GM12878 (cell line): ENCODE measurements around the gene LMOD1. TPM values are rescaled to one million over a fixed set of nuclear protein-coding genes. Genes with fewer than 3 reads are reported as not detected.

ENCODE experiments used
- ATAC-seq: fragments of 200-7000 bp; cut with Tn5 transposase; 3 replicates; pipeline ENCODE4 v1.9.1; 2020; ENCODE audit warnings: mild to moderate bottlenecking, moderate library complexity
- BruUV-seq: library from RNA; stranded (reverse); fragments of 400-500 nt; replicated peaks from 2 replicates; lab custom pipeline; 2021; lab: Mats Ljungman, UMichigan
- CTCF ChIA-PET: fragments of 300-600 bp; sonication (Branson Sonifier 250); formaldehyde crosslinking; extraction: SDS; loops from one replicate; lab custom pipeline; 2021; ENCODE audit warnings: inconsistent platforms; lab: Yijun Ruan, JAX
- POLR2A ChIA-PET: fragments of 350-600 bp; formaldehyde crosslinking; extraction: SDS; loops from one replicate; lab custom pipeline; 2021; ENCODE audit warnings: inconsistent platforms; lab: Charles Lee
- RAD21 ChIA-PET: fragments of 300-600 bp; sonication (Branson Sonifier 250); formaldehyde crosslinking; loops from one replicate; lab custom pipeline; 2023; ENCODE audit warnings: antibody characterized with exemption; ENCODE audit not compliant: unreplicated experiment; lab: Charles Lee
- SMC1A ChIA-PET: fragments of 300-600 bp; sonication (Branson Sonifier 250); formaldehyde crosslinking; loops from one replicate; lab custom pipeline; 2023; ENCODE audit not compliant: unreplicated experiment, uncharacterized antibody; lab: Charles Lee
- DNase-seq: peaks from one replicate; pipeline ENCODE4 v3.0.0-alpha.2; 2011; ENCODE audit warnings: low read depth, low spot score
- FAIRE-seq: peaks from 3 replicates; lab custom pipeline; 2011; peaks lifted over from hg19 to GRCh38; lab: Jason Lieb, UNC
- H2AFZ ChIP-seq: 2 replicates; pipeline ENCODE4 v1.6.0; 2011; ENCODE audit warnings: low read depth, low read length, control low read depth; ENCODE audit not compliant: control insufficient read depth
- H3K27ac ChIP-seq: 2 replicates; pipeline ENCODE4 v1.5.1; 2011; ENCODE audit warnings: control low read depth; ENCODE audit not compliant: control insufficient read depth, insufficient read depth
- H3K27me3 ChIP-seq, 2 experiments: replicated peaks in 1 of 2; 2 replicates each; pipeline versions ENCODE4 v1.6.0 to v1.6.1; 2011; ENCODE audit warnings: low read length in 1 of 2; ENCODE audit not compliant: control insufficient read depth in 2 of 2, insufficient read depth in 2 of 2
- H3K36me3 ChIP-seq, 2 experiments: 2 replicates each; pipeline ENCODE4 v1.5.1; 2011; ENCODE audit warnings: low read length in 1 of 2; ENCODE audit not compliant: control insufficient read depth in 2 of 2, insufficient read depth in 2 of 2
- H3K4me1 ChIP-seq: 2 replicates; pipeline ENCODE4 v1.6.1; 2011; ENCODE audit warnings: mild to moderate bottlenecking, low read length, moderate library complexity, mixed read lengths; ENCODE audit not compliant: control insufficient read depth, insufficient read depth
- H3K4me2 ChIP-seq: 2 replicates; pipeline ENCODE4 v1.6.0; 2011; ENCODE audit warnings: control low read depth; ENCODE audit not compliant: control insufficient read depth, insufficient read depth
- H3K4me3 ChIP-seq: fragments of 200-600 bp; sonication (generic); 2 replicates; pipeline ENCODE4 v1.5.1; 2016
- H3K79me2 ChIP-seq: 2 replicates; pipeline ENCODE4 v1.6.0; 2011; ENCODE audit warnings: low read length; ENCODE audit not compliant: control insufficient read depth, insufficient read depth
- H3K9ac ChIP-seq: 2 replicates; pipeline ENCODE4 v1.8.0; 2011; ENCODE audit warnings: low read length, control low read depth, mixed read lengths; ENCODE audit not compliant: control insufficient read depth, insufficient read depth
- H3K9me3 ChIP-seq: replicated peaks from 3 replicates; pipeline ENCODE4 v1.5.1; 2011; ENCODE audit warnings: mild to moderate bottlenecking, low read length; ENCODE audit not compliant: control insufficient read depth, insufficient read depth
- H4K20me1 ChIP-seq: 2 replicates; pipeline ENCODE4 v1.6.0; 2011; ENCODE audit not compliant: control insufficient read depth, insufficient read depth
- JUNB ChIP-seq: IDR thresholded peaks from 2 replicates; pipeline ENCODE4 v1.6.1; 2016; ENCODE audit warnings: antibody characterized with exemption, mild to moderate bottlenecking
- KAT2A ChIP-seq: conservative IDR thresholded peaks from 2 replicates; pipeline ENCODE4 v1.6.1; 2011; ENCODE audit warnings: low read depth, low read length; ENCODE audit not compliant: control insufficient read depth
- POU2F2 ChIP-seq: IDR thresholded peaks from 3 replicates; pipeline ENCODE4 v1.6.1; 2011; ENCODE audit warnings: low read depth, mild to moderate bottlenecking, low read length, borderline replicate concordance
- SUPT20H ChIP-seq: IDR thresholded peaks from 2 replicates; pipeline ENCODE4 v1.6.1; 2011; ENCODE audit warnings: low read depth, mild to moderate bottlenecking, low read length, moderate library complexity, borderline replicate concordance; ENCODE audit not compliant: control insufficient read depth
- WGBS: methylation state at CpG from one replicate; pipeline ENCODE4 v1.1.6; 2016; ENCODE audit warnings: low lambda C conversion rate; ENCODE audit not compliant: insufficient replicate concordance, insufficient coverage; ENCODE audit errors: missing lambda C conversion rate; 5-methylcytosine and 5-hydroxymethylcytosine counted together
- in situ Hi-C: fragments of 300-500 bp; cut with MboI; formaldehyde crosslinking; loops from 9 replicates; pipeline ENCODE4 v1.14.3; 2018; ENCODE audit warnings: mixed read lengths
- intact Hi-C: fragments of 100-400 bp; cut with micrococcal nuclease; formaldehyde crosslinking; loops from one replicate; pipeline ENCODE4 v1.14.2; 2022; ENCODE audit not compliant: unreplicated experiment
- polyA plus RNA-seq, 11 experiments: library from polyadenylated mRNA; depleted of rRNA in 4 of 11; unstranded in 6 of 11; stranded (reverse) in 5 of 11; fragments of >200 nt; fragmentation: Nextera tagmentation in 4 of 11; fragmentation: Illumina TruSeq in 1 of 11; extraction: Ambion mirVana in 4 of 11; extraction: Trizol in 1 of 11; gene quantifications; 1 replicate in 1 of 11; 2 replicates in 10 of 11; pipeline versions ENCODE4 v1.2.1 to v1.2.3, GENCODE V29; 2011 to 2016; ENCODE audit warnings: inconsistent platforms in 2 of 11, missing spikeins in 2 of 11, low read depth in 1 of 11
- total RNA-seq, 4 experiments: library from RNA; depleted of rRNA in 3 of 4; stranded (reverse); fragments of >200 nt in 3 of 4; fragmentation: Illumina TruSeq in 1 of 4; extraction: Trizol in 1 of 4; gene quantifications; 2 replicates each; pipeline versions ENCODE4 v1.2.1 to v1.2.3, GENCODE V29; 2013 to 2021
- TF ChIP-seq, protein P1 (sequence below): IDR thresholded peaks from 2 replicates; pipeline ENCODE4 v1.6.1; 2012; ENCODE audit warnings: improper control_type of control experiment, low read depth, low read length; ENCODE audit not compliant: insufficient replicate concordance
- TF ChIP-seq, protein P2 (sequence below): fragments of 450-650 bp; formaldehyde crosslinking; IDR thresholded peaks from 2 replicates; pipeline ENCODE4 v1.5.0; 2022; ENCODE audit warnings: mild to moderate bottlenecking, missing genetic modification characterization
- TF ChIP-seq, protein P3 (sequence below): fragments of 450-650 bp; conservative IDR thresholded peaks from 2 replicates; pipeline ENCODE4 v1.6.1; 2017; ENCODE audit warnings: mild to moderate bottlenecking, moderate library complexity

LMOD1 gene
- total and polyA plus RNA-seq, 10 of the 15 experiments (the other 5 are each of a cell fraction or from before 2014, with no cell fraction given) = 0.15 TPM; not detected in 9

DNA sequence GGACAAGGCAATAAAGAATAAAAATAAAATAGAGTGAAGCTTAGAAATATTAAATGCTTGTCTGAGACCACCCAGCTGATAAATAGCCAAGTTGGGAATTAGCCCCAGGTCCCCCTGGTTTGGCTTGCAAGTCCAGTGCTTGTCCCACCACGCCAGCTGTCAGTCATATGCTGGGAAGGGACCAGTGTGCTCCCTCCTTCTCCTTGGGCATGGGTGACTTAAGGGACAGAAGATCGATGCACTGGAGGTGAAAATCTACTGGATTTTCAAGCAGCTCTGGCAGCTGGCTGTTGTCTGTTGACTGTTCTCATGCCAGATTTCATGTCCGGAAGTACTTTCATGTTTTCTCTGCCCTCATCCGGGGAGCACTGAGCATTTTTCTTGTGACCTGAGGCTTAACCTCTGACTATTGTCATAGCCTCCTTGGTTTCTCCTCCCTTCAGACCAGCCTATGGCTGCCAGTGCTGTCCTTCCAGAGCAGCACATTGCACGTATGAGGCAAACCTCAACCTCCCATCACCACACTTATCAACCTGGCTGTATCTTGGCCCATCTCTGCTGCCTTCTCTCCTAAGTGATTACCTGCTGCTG lies 12.4 kb downstream of the LMOD1 start (continued):
- TF ChIP-seq, protein P1, sequence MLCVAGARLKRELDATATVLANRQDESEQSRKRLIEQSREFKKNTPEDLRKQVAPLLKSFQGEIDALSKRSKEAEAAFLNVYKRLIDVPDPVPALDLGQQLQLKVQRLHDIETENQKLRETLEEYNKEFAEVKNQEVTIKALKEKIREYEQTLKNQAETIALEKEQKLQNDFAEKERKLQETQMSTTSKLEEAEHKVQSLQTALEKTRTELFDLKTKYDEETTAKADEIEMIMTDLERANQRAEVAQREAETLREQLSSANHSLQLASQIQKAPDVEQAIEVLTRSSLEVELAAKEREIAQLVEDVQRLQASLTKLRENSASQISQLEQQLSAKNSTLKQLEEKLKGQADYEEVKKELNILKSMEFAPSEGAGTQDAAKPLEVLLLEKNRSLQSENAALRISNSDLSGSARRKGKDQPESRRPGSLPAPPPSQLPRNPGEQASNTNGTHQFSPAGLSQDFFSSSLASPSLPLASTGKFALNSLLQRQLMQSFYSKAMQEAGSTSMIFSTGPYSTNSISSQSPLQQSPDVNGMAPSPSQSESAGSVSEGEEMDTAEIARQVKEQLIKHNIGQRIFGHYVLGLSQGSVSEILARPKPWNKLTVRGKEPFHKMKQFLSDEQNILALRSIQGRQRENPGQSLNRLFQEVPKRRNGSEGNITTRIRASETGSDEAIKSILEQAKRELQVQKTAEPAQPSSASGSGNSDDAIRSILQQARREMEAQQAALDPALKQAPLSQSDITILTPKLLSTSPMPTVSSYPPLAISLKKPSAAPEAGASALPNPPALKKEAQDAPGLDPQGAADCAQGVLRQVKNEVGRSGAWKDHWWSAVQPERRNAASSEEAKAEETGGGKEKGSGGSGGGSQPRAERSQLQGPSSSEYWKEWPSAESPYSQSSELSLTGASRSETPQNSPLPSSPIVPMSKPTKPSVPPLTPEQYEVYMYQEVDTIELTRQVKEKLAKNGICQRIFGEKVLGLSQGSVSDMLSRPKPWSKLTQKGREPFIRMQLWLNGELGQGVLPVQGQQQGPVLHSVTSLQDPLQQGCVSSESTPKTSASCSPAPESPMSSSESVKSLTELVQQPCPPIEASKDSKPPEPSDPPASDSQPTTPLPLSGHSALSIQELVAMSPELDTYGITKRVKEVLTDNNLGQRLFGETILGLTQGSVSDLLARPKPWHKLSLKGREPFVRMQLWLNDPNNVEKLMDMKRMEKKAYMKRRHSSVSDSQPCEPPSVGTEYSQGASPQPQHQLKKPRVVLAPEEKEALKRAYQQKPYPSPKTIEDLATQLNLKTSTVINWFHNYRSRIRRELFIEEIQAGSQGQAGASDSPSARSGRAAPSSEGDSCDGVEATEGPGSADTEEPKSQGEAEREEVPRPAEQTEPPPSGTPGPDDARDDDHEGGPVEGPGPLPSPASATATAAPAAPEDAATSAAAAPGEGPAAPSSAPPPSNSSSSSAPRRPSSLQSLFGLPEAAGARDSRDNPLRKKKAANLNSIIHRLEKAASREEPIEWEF = no peak
- TF ChIP-seq POU2F2 = no peak
- no peak for TF ChIP-seq SUPT20H

DNA sequence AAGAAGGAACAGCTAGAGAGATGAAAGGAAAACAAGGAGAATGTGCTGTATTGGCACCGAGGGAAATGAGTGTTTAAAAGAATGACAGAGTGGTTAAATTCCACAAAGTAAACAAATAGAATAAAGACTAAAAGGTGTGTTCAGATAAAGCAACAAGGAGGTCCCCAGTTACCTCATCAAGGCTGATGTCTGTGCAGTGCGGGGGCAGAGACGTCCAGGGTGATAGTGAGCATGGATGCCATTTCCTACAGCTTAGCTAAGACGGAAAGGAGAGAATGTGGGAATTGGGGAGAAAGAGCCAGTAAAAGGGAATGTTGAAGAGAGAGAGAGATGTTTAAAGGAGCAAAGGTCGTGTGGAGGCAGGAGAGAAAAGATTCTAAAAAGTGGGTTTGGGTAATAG lies 15.5 kb downstream of the LMOD1 start:
- no peaks in the 10 kb centered on the region for H3K36me3 ChIP-seq
- no peak for FAIRE-seq
- H2AFZ ChIP-seq = no peak overlapping the region
- H3K79me2 ChIP-seq = no peaks in the 10 kb centered on the region
- in situ Hi-C loops (no loop called here), intact Hi-C loops (no loop called here)
- ATAC-seq = no peak
- H3K4me3 ChIP-seq = no peak overlapping the region
- ChIA-PET POLR2A (interaction anchor here (0.6 kb wide), 1 partner anchor 221 kb away, joined by 3 read pairs; no protein-coding TSS in a partner anchor), CTCF (no interaction called here), RAD21 (no interaction called here), SMC1A (no interaction called here)
- no TSS peak for BruUV-seq
- H3K27me3 ChIP-seq = no peaks in the 10 kb centered on the region; a peak in 2 of 4 replicates
- H3K4me1 ChIP-seq = no peaks in the 10 kb centered on the region
- TF ChIP-seq KAT2A = no peak
- TF ChIP-seq, protein P2, sequence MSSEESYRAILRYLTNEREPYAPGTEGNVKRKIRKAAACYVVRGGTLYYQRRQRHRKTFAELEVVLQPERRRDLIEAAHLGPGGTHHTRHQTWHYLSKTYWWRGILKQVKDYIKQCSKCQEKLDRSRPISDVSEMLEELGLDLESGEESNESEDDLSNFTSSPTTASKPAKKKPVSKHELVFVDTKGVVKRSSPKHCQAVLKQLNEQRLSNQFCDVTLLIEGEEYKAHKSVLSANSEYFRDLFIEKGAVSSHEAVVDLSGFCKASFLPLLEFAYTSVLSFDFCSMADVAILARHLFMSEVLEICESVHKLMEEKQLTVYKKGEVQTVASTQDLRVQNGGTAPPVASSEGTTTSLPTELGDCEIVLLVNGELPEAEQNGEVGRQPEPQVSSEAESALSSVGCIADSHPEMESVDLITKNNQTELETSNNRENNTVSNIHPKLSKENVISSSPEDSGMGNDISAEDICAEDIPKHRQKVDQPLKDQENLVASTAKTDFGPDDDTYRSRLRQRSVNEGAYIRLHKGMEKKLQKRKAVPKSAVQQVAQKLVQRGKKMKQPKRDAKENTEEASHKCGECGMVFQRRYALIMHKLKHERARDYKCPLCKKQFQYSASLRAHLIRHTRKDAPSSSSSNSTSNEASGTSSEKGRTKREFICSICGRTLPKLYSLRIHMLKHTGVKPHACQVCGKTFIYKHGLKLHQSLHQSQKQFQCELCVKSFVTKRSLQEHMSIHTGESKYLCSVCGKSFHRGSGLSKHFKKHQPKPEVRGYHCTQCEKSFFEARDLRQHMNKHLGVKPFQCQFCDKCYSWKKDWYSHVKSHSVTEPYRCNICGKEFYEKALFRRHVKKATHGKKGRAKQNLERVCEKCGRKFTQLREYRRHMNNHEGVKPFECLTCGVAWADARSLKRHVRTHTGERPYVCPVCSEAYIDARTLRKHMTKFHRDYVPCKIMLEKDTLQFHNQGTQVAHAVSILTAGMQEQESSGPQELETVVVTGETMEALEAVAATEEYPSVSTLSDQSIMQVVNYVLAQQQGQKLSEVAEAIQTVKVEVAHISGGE = no peak
- no peak for TF ChIP-seq JUNB
- TF ChIP-seq, protein P3, sequence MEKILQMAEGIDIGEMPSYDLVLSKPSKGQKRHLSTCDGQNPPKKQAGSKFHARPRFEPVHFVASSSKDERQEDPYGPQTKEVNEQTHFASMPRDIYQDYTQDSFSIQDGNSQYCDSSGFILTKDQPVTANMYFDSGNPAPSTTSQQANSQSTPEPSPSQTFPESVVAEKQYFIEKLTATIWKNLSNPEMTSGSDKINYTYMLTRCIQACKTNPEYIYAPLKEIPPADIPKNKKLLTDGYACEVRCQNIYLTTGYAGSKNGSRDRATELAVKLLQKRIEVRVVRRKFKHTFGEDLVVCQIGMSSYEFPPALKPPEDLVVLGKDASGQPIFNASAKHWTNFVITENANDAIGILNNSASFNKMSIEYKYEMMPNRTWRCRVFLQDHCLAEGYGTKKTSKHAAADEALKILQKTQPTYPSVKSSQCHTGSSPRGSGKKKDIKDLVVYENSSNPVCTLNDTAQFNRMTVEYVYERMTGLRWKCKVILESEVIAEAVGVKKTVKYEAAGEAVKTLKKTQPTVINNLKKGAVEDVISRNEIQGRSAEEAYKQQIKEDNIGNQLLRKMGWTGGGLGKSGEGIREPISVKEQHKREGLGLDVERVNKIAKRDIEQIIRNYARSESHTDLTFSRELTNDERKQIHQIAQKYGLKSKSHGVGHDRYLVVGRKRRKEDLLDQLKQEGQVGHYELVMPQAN = no peak
- no peak overlapping the region for H3K4me2 ChIP-seq
- H3K27ac ChIP-seq = no peak overlapping the region
- 20% methylated on average over 5 of the region's 5 CpGs for WGBS
- no peaks in the 10 kb centered on the region for H3K9me3 ChIP-seq
- H4K20me1 ChIP-seq = no peaks in the 10 kb centered on the region
- DNase-seq = no peak
- H3K9ac ChIP-seq = no peak overlapping the region
